K562 (cell line): ENCODE measurements around the gene CHRNA9. TPM values are rescaled to one million over a fixed set of nuclear protein-coding genes. Genes with fewer than 3 reads are reported as not detected.

Experiments used
- ATAC-seq: fragments of 200-7000 bp; cut with Tn5 transposase; 3 replicates; pipeline ENCODE4 v1.9.1; 2020; ENCODE audit warnings: moderate library complexity
- BruUV-seq: library from RNA; stranded (reverse); fragments of 400-500 nt; replicated peaks from 2 replicates; lab custom pipeline; 2021; lab: Mats Ljungman, UMichigan
- CTCF ChIA-PET: fragments of 300-600 bp; formaldehyde crosslinking; extraction: SDS; loops from one replicate; lab custom pipeline; 2021; ENCODE audit warnings: low intra/inter-chr PET ratio; lab: Yijun Ruan, JAX
- POLR2A ChIA-PET: fragments of 300-600, 350-650 bp; sonication (Branson Sonifier 250); formaldehyde crosslinking; extraction: SDS; loops from one replicate; lab custom pipeline; 2021; ENCODE audit warnings: antibody characterized with exemption, inconsistent platforms; lab: Yijun Ruan, JAX
- DNase-seq, 4 experiments: peaks; one replicate each; pipeline versions ENCODE4 v3.0.0 to v3.0.0-alpha.2; 2011 to 2018; ENCODE audit warnings: low spot score in 3 of 4, mixed read lengths in 3 of 4; ENCODE audit errors: extremely low read depth in 1 of 4
- FAIRE-seq: peaks from 2 replicates; lab custom pipeline; 2011; peaks lifted over from hg19 to GRCh38; lab: Jason Lieb, UNC
- H2AFZ ChIP-seq: 2 replicates; pipeline ENCODE4 v1.6.0; 2011; ENCODE audit warnings: low read depth, low read length, control low read depth, inconsistent platforms
- H3K27ac ChIP-seq: fragments of 200-600 bp; 3 replicates; pipeline ENCODE4 v1.8.0; 2011; ENCODE audit warnings: low read depth, mild to moderate bottlenecking, control low read depth, inconsistent platforms, low read length, moderate library complexity, mixed read lengths; ENCODE audit errors: extremely low read depth
- H3K27me3 ChIP-seq, 2 experiments: fragments of 300-600 bp in 1 of 2; 2 replicates in 1 of 2; 3 replicates in 1 of 2; pipeline versions ENCODE4 v1.6.0 to v1.8.0; 2011; ENCODE audit warnings: inconsistent platforms in 2 of 2, low read length in 2 of 2, mild to moderate bottlenecking in 1 of 2, mixed read lengths in 1 of 2, moderate library complexity in 1 of 2; ENCODE audit not compliant: control insufficient read depth in 2 of 2, insufficient read depth in 2 of 2
- H3K36me3 ChIP-seq: fragments of 300-600 bp; 3 replicates; pipeline ENCODE4 v1.8.0; 2011; ENCODE audit warnings: mild to moderate bottlenecking, low read length, inconsistent platforms; ENCODE audit not compliant: control insufficient read depth, insufficient read depth
- H3K4me1 ChIP-seq, 2 experiments: fragments of 200-600 bp in 1 of 2; replicated peaks in 1 of 2; 2 replicates in 1 of 2; 3 replicates in 1 of 2; pipeline versions ENCODE4 v1.5.1 to v1.8.0; 2011; ENCODE audit warnings: inconsistent platforms in 2 of 2, low read length in 2 of 2, mild to moderate bottlenecking in 1 of 2, mixed read lengths in 1 of 2, moderate library complexity in 1 of 2; ENCODE audit not compliant: control insufficient read depth in 2 of 2, insufficient read depth in 2 of 2
- H3K4me2 ChIP-seq: 2 replicates; pipeline ENCODE4 v1.6.1; 2011; ENCODE audit warnings: low read length, control low read depth, inconsistent platforms, mixed read lengths; ENCODE audit not compliant: insufficient read depth
- H3K4me3 ChIP-seq: fragments of 200-600 bp; sonication (generic), shearing (Covaris generic); 2 replicates; pipeline ENCODE4 v1.5.1; 2016; ENCODE audit warnings: control low read depth, inconsistent platforms
- H3K79me2 ChIP-seq: fragments of 200-600 bp; 3 replicates; pipeline ENCODE4 v1.8.0; 2011; ENCODE audit warnings: low read length, inconsistent platforms; ENCODE audit not compliant: control insufficient read depth, insufficient read depth
- H3K9ac ChIP-seq, 2 experiments: 2 replicates each; pipeline versions ENCODE4 v1.6.0 to v1.6.1; 2011; ENCODE audit warnings: low read depth in 2 of 2, low read length in 2 of 2, control low read depth in 1 of 2, inconsistent platforms in 1 of 2, mild to moderate bottlenecking in 1 of 2, mixed read lengths in 1 of 2; ENCODE audit not compliant: insufficient read depth in 1 of 2
- H3K9me1 ChIP-seq: one replicate; pipeline ENCODE4 v1.6.0; 2011; ENCODE audit warnings: inconsistent platforms, mild to moderate bottlenecking, low read length, moderate library complexity; ENCODE audit not compliant: control insufficient read depth, insufficient read depth
- H3K9me3 ChIP-seq: replicated peaks from 2 replicates; pipeline ENCODE4 v1.5.1; 2011; ENCODE audit warnings: low read depth, low read length, inconsistent platforms; ENCODE audit not compliant: control insufficient read depth, insufficient read depth
- H4K20me1 ChIP-seq: replicated peaks from 2 replicates; pipeline ENCODE4 v1.6.1; 2011; ENCODE audit warnings: low read length, inconsistent platforms, mixed read lengths; ENCODE audit not compliant: control insufficient read depth, insufficient read depth
- CEBPB ChIP-seq: fragments of 450-650 bp; IDR thresholded peaks from 2 replicates; pipeline ENCODE4 v1.6.1; 2016; ENCODE audit warnings: missing genetic modification characterization, missing compliant biosample characterization
- FOXK2 ChIP-seq, 2 experiments: fragments of 450-650 bp; IDR thresholded peaks in 1 of 2; conservative IDR thresholded peaks in 1 of 2; 2 replicates each; pipeline ENCODE4 v1.6.1; 2016; ENCODE audit warnings: low read depth in 2 of 2, mild to moderate bottlenecking in 1 of 2
- HNRNPL ChIP-seq: fragments of 200-400 bp; formaldehyde crosslinking; IDR thresholded peaks from 2 replicates; pipeline ENCODE4 v1.6.1; 2017; ENCODE audit warnings: low read depth, mild to moderate bottlenecking, low read length
- MAFK ChIP-seq: IDR thresholded peaks from 2 replicates; pipeline ENCODE4 v1.6.1; 2011; ENCODE audit warnings: low read length, improper control_type of control experiment
- SUPT5H ChIP-seq: fragments of 450-650 bp; IDR thresholded peaks from 2 replicates; pipeline ENCODE4 v1.6.1; 2016
- ZNF282 ChIP-seq: sonication (generic); formaldehyde crosslinking; IDR thresholded peaks from 2 replicates; pipeline ENCODE4 v1.8.1; 2023; ENCODE audit warnings: missing genetic modification reagents
- ZNF76 ChIP-seq: fragments of 250-450 bp; sonication (Bioruptor Pico); IDR thresholded peaks from 2 replicates; pipeline ENCODE4 v1.4.0; 2020; ENCODE audit warnings: mild to moderate bottlenecking, moderate library complexity, borderline replicate concordance
- ZZZ3 ChIP-seq: fragments of 450-650 bp; IDR thresholded peaks from 2 replicates; pipeline ENCODE4 v1.6.1; 2016; ENCODE audit warnings: antibody characterized with exemption, mild to moderate bottlenecking, moderate library complexity
- WGBS: fragments of 100-300 bp; shearing (Covaris generic); methylation state at CpG from one replicate; pipeline ENCODE4 v1.1.6; 2016; ENCODE audit warnings: low coverage, mixed read lengths; ENCODE audit not compliant: insufficient coverage; ENCODE audit errors: missing lambda C conversion rate; 5-methylcytosine and 5-hydroxymethylcytosine counted together
- in situ Hi-C: fragments of 300-500 bp; cut with MboI; formaldehyde crosslinking; loops from 4 replicates; pipeline ENCODE4 v1.15.0; 2018; ENCODE audit warnings: inconsistent platforms, mixed read lengths
- intact Hi-C: fragments of 100-400 bp; cut with micrococcal nuclease; formaldehyde crosslinking; loops from 2 replicates; pipeline ENCODE4 v1.14.2; 2022
- polyA plus RNA-seq, 8 experiments: library from polyadenylated mRNA; depleted of rRNA in 4 of 8; stranded (reverse) in 5 of 8; unstranded in 3 of 8; fragments of >200 nt; fragmentation: Nextera tagmentation in 2 of 8; fragmentation: Illumina TruSeq in 1 of 8; extraction: Ambion mirVana in 2 of 8; extraction: Trizol in 1 of 8; gene quantifications; 2 replicates each; pipeline versions ENCODE4 v1.2.1 to v1.2.3, GENCODE V29; 2011 to 2014; ENCODE audit warnings: inconsistent platforms in 1 of 8, missing spikeins in 1 of 8
- total RNA-seq, 7 experiments: library from RNA; depleted of rRNA in 6 of 7; stranded (reverse); fragments of >200 nt in 6 of 7; fragmentation: Illumina TruSeq in 2 of 7; extraction: Trizol in 2 of 7; gene quantifications; 2 replicates each; pipeline versions ENCODE4 v1.2.1 to v1.2.3, GENCODE V29; 2011 to 2021; ENCODE audit warnings: low replicate concordance in 1 of 7
- TF ChIP-seq, protein P1 (sequence below), 3 experiments: fragments of 200-800 bp in 1 of 3; fragments of 250-450 bp in 1 of 3; fragments of 450-650 bp in 1 of 3; sonication (Bioruptor Pico) in 1 of 3; sonication (Bioruptor generic) in 1 of 3; formaldehyde crosslinking in 1 of 3; IDR thresholded peaks; 2 replicates each; pipeline versions ENCODE4 v1.6.1 to v1.8.0; 2016 to 2022; ENCODE audit warnings: mild to moderate bottlenecking in 2 of 3, missing genetic modification characterization in 2 of 3, missing compliant biosample characterization in 1 of 3, moderate library complexity in 1 of 3
- TF ChIP-seq, protein P2 (sequence below), 2 experiments: fragments of 450-650 bp in 1 of 2; sonication (generic) in 1 of 2; formaldehyde crosslinking in 1 of 2; IDR thresholded peaks; 2 replicates each; pipeline versions ENCODE4 v1.7.1 to v1.9.0; 2016 to 2022; ENCODE audit warnings: inconsistent platforms in 1 of 2, mild to moderate bottlenecking in 1 of 2, missing genetic modification reagents in 1 of 2

The CHRNA9 gene
- total and polyA plus RNA-seq, 9 of the 15 experiments (the other 6 are each of a cell fraction or from before 2014, with no cell fraction given) = not detected

DNA sequence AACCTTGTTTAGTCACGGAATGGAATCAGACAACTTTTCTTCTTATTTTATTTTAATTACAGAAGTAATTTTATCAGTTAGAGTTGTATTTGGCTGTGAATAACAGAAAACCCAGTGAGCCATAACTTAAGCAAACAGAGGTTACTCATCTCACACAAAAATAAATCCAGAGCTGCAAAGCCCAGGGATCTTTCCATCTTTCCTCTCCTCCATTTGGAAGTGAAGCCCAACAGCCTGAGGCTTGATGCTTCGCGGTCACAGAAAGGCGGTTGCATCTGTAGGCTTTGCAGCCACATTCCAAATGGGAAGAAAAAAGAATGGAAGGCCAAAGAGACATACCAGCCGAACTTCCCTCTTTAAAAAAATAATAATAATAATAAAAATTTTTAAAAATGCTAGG is 22.6 kb downstream of the CHRNA9 start:
- H3K4me1 ChIP-seq = no peaks in the 10 kb centered on the region
- H3K27ac ChIP-seq = no peak overlapping the region
- in situ Hi-C loops = no loop called here
- no peaks in the 10 kb centered on the region for H3K9me1 ChIP-seq
- H3K4me3 ChIP-seq = no peak overlapping the region
- no peaks in the 10 kb centered on the region for H4K20me1 ChIP-seq
- H3K36me3 ChIP-seq = no peaks in the 10 kb centered on the region
- no peak overlapping the region for H3K9ac ChIP-seq
- H3K27me3 ChIP-seq = peaks cover 34 to 52% of the 10 kb centered on the region in 2 experiments
- 37% methylated on average over 5 of the region's 5 CpGs for WGBS
- DNase-seq (no peak), ATAC-seq (no peak), FAIRE-seq (no peak)
- ChIA-PET CTCF (no interaction called here), POLR2A (interaction anchor here (0.6 kb wide), 1 partner anchor 10 kb away, joined by 3 read pairs; no protein-coding TSS in a partner anchor)
- no peak overlapping the region for H2AFZ ChIP-seq
- intact Hi-C loops = no loop called here
- no peak overlapping the region for H3K4me2 ChIP-seq
- H3K9me3 ChIP-seq = no peaks in the 10 kb centered on the region
- BruUV-seq = no TSS peak
- H3K79me2 ChIP-seq = no peaks in the 10 kb centered on the region
- no peak for TF ChIP-seq ZNF282 (CRISPR knock-in tag)
- TF ChIP-seq, protein P1, sequence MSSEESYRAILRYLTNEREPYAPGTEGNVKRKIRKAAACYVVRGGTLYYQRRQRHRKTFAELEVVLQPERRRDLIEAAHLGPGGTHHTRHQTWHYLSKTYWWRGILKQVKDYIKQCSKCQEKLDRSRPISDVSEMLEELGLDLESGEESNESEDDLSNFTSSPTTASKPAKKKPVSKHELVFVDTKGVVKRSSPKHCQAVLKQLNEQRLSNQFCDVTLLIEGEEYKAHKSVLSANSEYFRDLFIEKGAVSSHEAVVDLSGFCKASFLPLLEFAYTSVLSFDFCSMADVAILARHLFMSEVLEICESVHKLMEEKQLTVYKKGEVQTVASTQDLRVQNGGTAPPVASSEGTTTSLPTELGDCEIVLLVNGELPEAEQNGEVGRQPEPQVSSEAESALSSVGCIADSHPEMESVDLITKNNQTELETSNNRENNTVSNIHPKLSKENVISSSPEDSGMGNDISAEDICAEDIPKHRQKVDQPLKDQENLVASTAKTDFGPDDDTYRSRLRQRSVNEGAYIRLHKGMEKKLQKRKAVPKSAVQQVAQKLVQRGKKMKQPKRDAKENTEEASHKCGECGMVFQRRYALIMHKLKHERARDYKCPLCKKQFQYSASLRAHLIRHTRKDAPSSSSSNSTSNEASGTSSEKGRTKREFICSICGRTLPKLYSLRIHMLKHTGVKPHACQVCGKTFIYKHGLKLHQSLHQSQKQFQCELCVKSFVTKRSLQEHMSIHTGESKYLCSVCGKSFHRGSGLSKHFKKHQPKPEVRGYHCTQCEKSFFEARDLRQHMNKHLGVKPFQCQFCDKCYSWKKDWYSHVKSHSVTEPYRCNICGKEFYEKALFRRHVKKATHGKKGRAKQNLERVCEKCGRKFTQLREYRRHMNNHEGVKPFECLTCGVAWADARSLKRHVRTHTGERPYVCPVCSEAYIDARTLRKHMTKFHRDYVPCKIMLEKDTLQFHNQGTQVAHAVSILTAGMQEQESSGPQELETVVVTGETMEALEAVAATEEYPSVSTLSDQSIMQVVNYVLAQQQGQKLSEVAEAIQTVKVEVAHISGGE (CRISPR knock-in tag; IDR thresholded peaks at IDR 0.05) = no peak
- TF ChIP-seq ZZZ3 = no peak
- no peak for TF ChIP-seq MAFK
- no peak for TF ChIP-seq ZNF76 (CRISPR knock-in tag)
- TF ChIP-seq FOXK2 (conservative IDR thresholded peaks at IDR 0.05 in 1 of 2, IDR thresholded peaks at IDR 0.05 in 1 of 2; ENCODE audit: low read depth in 2 of 2) = no peak
- TF ChIP-seq, protein P2, sequence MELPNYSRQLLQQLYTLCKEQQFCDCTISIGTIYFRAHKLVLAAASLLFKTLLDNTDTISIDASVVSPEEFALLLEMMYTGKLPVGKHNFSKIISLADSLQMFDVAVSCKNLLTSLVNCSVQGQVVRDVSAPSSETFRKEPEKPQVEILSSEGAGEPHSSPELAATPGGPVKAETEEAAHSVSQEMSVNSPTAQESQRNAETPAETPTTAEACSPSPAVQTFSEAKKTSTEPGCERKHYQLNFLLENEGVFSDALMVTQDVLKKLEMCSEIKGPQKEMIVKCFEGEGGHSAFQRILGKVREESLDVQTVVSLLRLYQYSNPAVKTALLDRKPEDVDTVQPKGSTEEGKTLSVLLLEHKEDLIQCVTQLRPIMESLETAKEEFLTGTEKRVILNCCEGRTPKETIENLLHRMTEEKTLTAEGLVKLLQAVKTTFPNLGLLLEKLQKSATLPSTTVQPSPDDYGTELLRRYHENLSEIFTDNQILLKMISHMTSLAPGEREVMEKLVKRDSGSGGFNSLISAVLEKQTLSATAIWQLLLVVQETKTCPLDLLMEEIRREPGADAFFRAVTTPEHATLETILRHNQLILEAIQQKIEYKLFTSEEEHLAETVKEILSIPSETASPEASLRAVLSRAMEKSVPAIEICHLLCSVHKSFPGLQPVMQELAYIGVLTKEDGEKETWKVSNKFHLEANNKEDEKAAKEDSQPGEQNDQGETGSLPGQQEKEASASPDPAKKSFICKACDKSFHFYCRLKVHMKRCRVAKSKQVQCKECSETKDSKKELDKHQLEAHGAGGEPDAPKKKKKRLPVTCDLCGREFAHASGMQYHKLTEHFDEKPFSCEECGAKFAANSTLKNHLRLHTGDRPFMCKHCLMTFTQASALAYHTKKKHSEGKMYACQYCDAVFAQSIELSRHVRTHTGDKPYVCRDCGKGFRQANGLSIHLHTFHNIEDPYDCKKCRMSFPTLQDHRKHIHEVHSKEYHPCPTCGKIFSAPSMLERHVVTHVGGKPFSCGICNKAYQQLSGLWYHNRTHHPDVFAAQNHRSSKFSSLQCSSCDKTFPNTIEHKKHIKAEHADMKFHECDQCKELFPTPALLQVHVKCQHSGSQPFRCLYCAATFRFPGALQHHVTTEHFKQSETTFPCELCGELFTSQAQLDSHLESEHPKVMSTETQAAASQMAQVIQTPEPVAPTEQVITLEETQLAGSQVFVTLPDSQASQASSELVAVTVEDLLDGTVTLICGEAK (IDR thresholded peaks at IDR 0.05) = no peak
- TF ChIP-seq, protein P2 (CRISPR knock-in tag; IDR thresholded peaks at IDR 0.05) = no peak
- TF ChIP-seq CEBPB (tag) = no peak
- no peak for TF ChIP-seq HNRNPL
- TF ChIP-seq SUPT5H = no peak
